Panc1 (cell line): ENCODE results near the gene PAX5.

ENCODE experiments used
- CTCF ChIP-seq: fragments of 450-650 bp; IDR thresholded peaks from 2 replicates; pipeline ENCODE4 v1.5.1; 2017; ENCODE audit warnings: mild to moderate bottlenecking
- POLR2AphosphoS5 ChIP-seq: IDR thresholded peaks from 2 replicates; pipeline ENCODE4 v1.6.1; 2012; ENCODE audit warnings: mild to moderate bottlenecking, low read depth, low read length, moderate library complexity
- REST ChIP-seq, 2 experiments: IDR thresholded peaks; 2 replicates each; pipeline ENCODE4 v1.6.1; 2011 to 2012; ENCODE audit warnings: low read depth in 2 of 2, control low read depth in 1 of 2, low read length in 1 of 2, mild to moderate bottlenecking in 1 of 2, moderate library complexity in 1 of 2; ENCODE audit not compliant: insufficient read depth in 1 of 2
- SIN3A ChIP-seq: IDR thresholded peaks from 2 replicates; pipeline ENCODE4 v1.6.1; 2012; ENCODE audit warnings: low read depth, mild to moderate bottlenecking, low read length, moderate library complexity, borderline replicate concordance; ENCODE audit not compliant: insufficient read depth

GRCh38 chr9:36818965-36819870 lies 214.8 kb downstream of the PAX5 start:
- TF ChIP-seq CTCF (no peak), POLR2AphosphoS5 (no peak), SIN3A (no peak), REST (IDR thresholded peaks at IDR 0.05; ENCODE audit: insufficient read depth in 1 of 2, low read depth in 2 of 2, low read length in 1 of 2) (no peak)
